Thyroid gland (tissue), 4 donors: ENCODE results near the gene MTUS2. TPM values are rescaled to one million over a fixed set of nuclear protein-coding genes. Genes with fewer than 3 reads are reported as not detected.

Experiments used
- DNase-seq, 2 donors: peaks; one replicate each; pipeline ENCODE4 v3.0.0-alpha.2; 2019
- H3K27ac ChIP-seq, 3 donors: fragments of 200-600 bp; sonication (generic); 1 replicate in 2 of 3; 2 replicates in 1 of 3; pipeline ENCODE4 v1.5.1; 2016 to 2019; ENCODE audit warnings: mild to moderate bottlenecking in 1 of 3, moderate library complexity in 1 of 3
- H3K27me3 ChIP-seq: fragments of 200-600 bp; sonication (generic); one replicate; pipeline ENCODE4 v1.5.1; 2019
- H3K36me3 ChIP-seq, 2 donors: fragments of 200-600 bp; sonication (generic); one replicate each; pipeline ENCODE4 v1.5.1; 2016 to 2019
- H3K4me1 ChIP-seq, 2 donors: fragments of 200-600 bp; sonication (generic); one replicate each; pipeline ENCODE4 v1.5.1; 2017 to 2019
- H3K4me3 ChIP-seq, 3 donors: fragments of 200-600 bp; sonication (generic); replicated peaks in 1 of 3; 1 replicate in 2 of 3; 2 replicates in 1 of 3; pipeline ENCODE4 v1.5.1; 2016; ENCODE audit warnings: mild to moderate bottlenecking in 1 of 3
- H3K9me3 ChIP-seq: fragments of 200-600 bp; sonication (generic); one replicate; pipeline ENCODE4 v1.5.1; 2017
- CTCF ChIP-seq, 6 experiments: fragments of 200-600 bp in 3 of 6; fragments of 450-650 bp in 3 of 6; sonication (generic) in 3 of 6; IDR thresholded peaks; one replicate each; pipeline ENCODE4 v1.5.1; 2016 to 2019; ENCODE audit warnings: antibody characterized with exemption in 6 of 6, mild to moderate bottlenecking in 2 of 6, inconsistent platforms in 1 of 6, moderate library complexity in 1 of 6
- POLR2A ChIP-seq, 2 donors: fragments of 450-650 bp; IDR thresholded peaks; one replicate each; pipeline ENCODE4 v1.6.1; 2017; ENCODE audit warnings: antibody characterized with exemption in 2 of 2, mild to moderate bottlenecking in 2 of 2, moderate library complexity in 1 of 2
- whole genome bisulfite sequencing, 2 donors: methylation state at CpG; one replicate each; pipeline ENCODE4 v1.1.5; 2017; 5-methylcytosine and 5-hydroxymethylcytosine counted together
- intact Hi-C: fragments of 100-400 bp; cut with DNase I; formaldehyde crosslinking; loops from one replicate; pipeline ENCODE4 v1.15.1; 2023
- total RNA-seq, 4 donors: library from RNA; depleted of rRNA; stranded (reverse); fragments of >200 nt; gene quantifications; one replicate each; pipeline ENCODE4 v1.2.3, GENCODE V29; 2016

MTUS2 gene
- total RNA-seq, 4 donors from 2014 or later = 0.98 to 1.5 (median 1.1) TPM

- TF ChIP-seq POLR2A (IDR thresholded peaks at IDR 0.05) (no peak), CTCF (IDR thresholded peaks at IDR 0.05) (no peak)
- H3K9me3 ChIP-seq = no peaks in the 10 kb centered on the region
- no peak overlapping the region for H3K4me3 ChIP-seq
- H3K36me3 ChIP-seq = peaks cover 3 to 6% of the 10 kb centered on the region in 2 donors
- H3K4me1 ChIP-seq = no peaks in the 10 kb centered on the region
- DNase-seq = no peak
- no peak overlapping the region for H3K27ac ChIP-seq
- no peaks in the 10 kb centered on the region for H3K27me3 ChIP-seq
- WGBS, 2 donors = 85 to 88% methylated on average over 4 of the region's 4 CpGs
- intact Hi-C loops = no loop called here
These were observed 700.5 kb downstream of the MTUS2 start for GRCh38 chr13:29520671-29521070.

- TF ChIP-seq CTCF (IDR thresholded peaks at IDR 0.05) (no peak), POLR2A (IDR thresholded peaks at IDR 0.05) (no peak)
- no peak overlapping the region for H3K27ac ChIP-seq
- WGBS, 2 donors = 96 to 97% methylated on average over 14 of the region's 14 CpGs
- H3K4me3 ChIP-seq = no peak overlapping the region
- H3K9me3 ChIP-seq = no peaks in the 10 kb centered on the region
- H3K4me1 ChIP-seq = no peaks in the 10 kb centered on the region
- no peak for DNase-seq
- H3K27me3 ChIP-seq = no peaks in the 10 kb centered on the region
- H3K36me3 ChIP-seq = no peaks in the 10 kb centered on the region
- intact Hi-C loops = no loop called here
These were observed 701.2 kb downstream of the MTUS2 start for GRCh38 chr13:29521336-29521735.

- Histone ChIP-seq H3K27me3 (no peaks in the 10 kb centered on the region), H3K4me3 (no peak overlapping the region), H3K27ac (peak overlapping the region in 2 of 3 donors; percentile 43 to 54), H3K36me3 (no peaks in the 10 kb centered on the region), H3K4me1 (no peaks in the 10 kb centered on the region), H3K9me3 (no peaks in the 10 kb centered on the region)
- WGBS, 2 donors = 89% methylated on average over 16 of the region's 16 CpGs
- no peak for DNase-seq
- no peak for TF ChIP-seq CTCF (IDR thresholded peaks at IDR 0.05)
- intact Hi-C loops = no loop called here
These were observed 702.0 kb downstream of the MTUS2 start for GRCh38 chr13:29522044-29522685.

GRCh38 chr13:29523199-29523961, 703.2 kb downstream of the MTUS2 start:
- peak in 1 of 2 donors; percentile 15 for DNase-seq
- Histone ChIP-seq H3K27me3 (no peaks in the 10 kb centered on the region), H3K36me3 (no peaks in the 10 kb centered on the region), H3K27ac (peak overlapping the region in 2 of 3 donors; percentile 43 to 54), H3K4me3 (no peak overlapping the region), H3K4me1 (no peaks in the 10 kb centered on the region), H3K9me3 (no peaks in the 10 kb centered on the region)
- intact Hi-C loops = no loop called here
- TF ChIP-seq POLR2A (IDR thresholded peaks at IDR 0.05) = no peak
- TF ChIP-seq CTCF (IDR thresholded peaks at IDR 0.05) = no peak
- 86 to 87% methylated on average over 19 to 22 of the region's 23 CpGs for WGBS, 2 donors

- peak in 1 of 2 donors; percentile 22 for DNase-seq
- H3K9me3 ChIP-seq = no peaks in the 10 kb centered on the region
- TF ChIP-seq POLR2A (IDR thresholded peaks at IDR 0.05) (no peak), CTCF (IDR thresholded peaks at IDR 0.05) (no peak)
- intact Hi-C loops = no loop called here
- no peaks in the 10 kb centered on the region for H3K4me1 ChIP-seq
- H3K4me3 ChIP-seq = no peak overlapping the region
- no peaks in the 10 kb centered on the region for H3K36me3 ChIP-seq
- peak overlapping the region in 1 of 3 donors; percentile 43 for H3K27ac ChIP-seq
- 90 to 91% methylated on average over 13 to 17 of the region's 17 CpGs for WGBS, 2 donors
- H3K27me3 ChIP-seq = no peaks in the 10 kb centered on the region
These were observed 704.0 kb downstream of the MTUS2 start for GRCh38 chr13:29524176-29524575.
